Germinal center (tissue), 1 donor: ENCODE data around the gene TP53I13.

Experiments
- DNase-seq: peaks from one replicate; pipeline ENCODE4 v3.0.0; 2012; ENCODE audit warnings: mixed read lengths, low spot score

TP53I13 gene

DNA sequence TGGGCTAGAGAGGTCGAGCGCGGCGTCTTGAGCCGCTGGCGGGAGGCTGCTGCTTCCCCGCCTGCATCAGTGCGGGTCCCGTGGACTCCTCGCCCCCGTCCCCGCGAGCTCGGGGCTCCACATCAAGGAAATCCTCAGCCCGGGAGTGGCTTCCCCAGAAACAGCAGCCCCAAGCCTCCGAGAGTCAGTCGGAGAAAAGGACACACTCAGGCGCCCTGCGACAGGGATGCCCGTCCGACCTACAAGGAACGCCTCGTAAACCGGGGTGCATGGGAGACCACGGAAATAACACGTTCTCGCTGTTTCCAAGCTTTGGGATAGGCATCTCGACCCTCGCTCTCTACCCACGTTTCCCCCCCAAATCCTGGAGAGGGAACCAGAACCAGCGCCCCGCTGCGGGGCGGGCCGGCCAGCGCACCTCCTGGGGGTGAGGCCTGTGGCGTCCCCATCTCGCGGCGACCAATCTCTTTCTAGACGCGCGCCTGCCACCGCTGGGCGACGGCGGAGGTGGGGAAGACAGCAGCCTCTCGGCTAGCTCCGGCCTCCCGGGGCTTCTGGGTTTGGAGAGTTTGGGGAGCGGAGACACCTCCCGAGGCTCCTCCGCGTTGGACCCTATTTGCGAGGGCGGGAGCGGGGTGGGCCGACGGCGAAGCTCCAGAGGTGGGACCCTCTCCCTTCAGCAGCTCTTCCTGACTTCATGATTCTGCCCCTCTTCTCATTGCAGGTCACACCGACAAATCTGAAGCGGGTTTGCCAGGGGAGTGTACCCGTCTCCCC is 759 bp upstream of the TP53I13 start:
- DNase-seq, result peak; percentile 87

DNA sequence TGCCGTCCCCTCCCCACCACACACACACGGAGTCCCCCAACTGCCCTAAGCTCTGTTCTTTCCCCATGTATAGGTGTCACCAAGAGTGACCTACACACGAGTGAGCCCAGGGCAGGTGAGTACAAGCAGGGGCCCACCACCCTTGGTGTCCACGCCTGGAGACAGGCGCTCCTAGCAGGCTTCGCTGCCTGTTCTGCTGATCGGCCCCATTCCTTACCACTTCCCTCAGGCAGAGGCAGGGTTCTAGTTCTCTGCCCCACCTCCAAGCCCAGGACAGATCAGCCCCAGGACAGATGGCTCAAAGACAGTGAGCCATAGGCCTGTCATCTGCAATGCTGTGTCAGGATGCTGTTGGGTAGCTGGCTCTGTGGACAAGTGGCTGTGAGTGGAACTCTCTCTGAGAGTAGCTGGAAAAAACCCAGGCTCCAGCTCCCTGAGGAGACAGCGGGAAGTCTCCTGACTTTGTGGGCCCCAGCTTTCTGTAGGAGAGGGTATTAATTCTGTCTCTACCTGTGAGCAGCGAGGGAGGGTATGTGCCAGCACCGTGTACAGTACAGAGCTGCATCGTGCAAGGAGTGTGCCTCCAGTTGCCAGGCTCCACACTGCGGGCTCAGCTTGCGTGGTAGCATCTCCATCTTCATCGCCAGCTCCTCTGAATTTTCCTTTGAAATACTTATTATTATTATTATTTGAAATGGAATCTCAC is 897 bp downstream of the TP53I13 start:
- no peak for DNase-seq

DNA sequence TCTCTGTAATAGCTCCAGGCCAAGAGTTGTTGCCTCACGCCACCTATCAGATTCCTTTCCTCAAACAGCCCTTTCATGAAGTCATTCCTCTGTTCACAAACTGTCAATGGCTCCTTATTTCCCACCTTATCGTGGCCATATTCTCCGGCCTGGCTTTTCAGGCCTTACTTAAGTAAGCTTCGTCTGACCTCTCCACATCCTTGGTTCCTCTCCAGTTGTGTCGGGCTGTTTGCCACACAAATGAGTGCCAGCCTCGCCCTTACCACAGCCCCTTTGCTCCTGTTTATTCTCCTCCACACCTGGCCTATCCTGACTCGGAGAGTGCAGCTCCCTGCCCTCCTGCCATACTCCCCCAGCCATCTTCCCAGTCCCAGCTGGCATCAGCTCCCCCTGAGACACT is 2.0 kb downstream of the TP53I13 start:
- no peak for DNase-seq

DNA sequence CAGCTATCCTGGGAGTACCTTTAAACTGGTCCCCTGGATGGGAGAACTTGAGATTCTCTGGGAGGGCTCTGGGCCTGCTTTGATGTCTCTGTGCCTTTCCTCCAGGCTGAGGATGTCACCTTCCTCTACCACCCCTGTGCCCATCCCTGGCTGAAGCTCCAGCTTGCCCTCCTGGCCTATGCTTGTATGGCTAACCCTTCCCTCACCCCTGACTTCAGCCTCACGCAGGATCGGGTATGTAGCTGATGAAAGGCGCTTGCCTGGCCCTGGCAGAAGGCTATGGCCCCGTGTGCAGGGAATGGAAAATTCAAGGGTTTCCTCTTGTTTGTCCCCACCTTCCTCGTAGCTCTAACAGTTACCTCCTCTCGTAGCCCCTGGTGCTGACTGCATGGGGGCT is 3.0 kb downstream of the TP53I13 start:
- no peak for DNase-seq

DNA sequence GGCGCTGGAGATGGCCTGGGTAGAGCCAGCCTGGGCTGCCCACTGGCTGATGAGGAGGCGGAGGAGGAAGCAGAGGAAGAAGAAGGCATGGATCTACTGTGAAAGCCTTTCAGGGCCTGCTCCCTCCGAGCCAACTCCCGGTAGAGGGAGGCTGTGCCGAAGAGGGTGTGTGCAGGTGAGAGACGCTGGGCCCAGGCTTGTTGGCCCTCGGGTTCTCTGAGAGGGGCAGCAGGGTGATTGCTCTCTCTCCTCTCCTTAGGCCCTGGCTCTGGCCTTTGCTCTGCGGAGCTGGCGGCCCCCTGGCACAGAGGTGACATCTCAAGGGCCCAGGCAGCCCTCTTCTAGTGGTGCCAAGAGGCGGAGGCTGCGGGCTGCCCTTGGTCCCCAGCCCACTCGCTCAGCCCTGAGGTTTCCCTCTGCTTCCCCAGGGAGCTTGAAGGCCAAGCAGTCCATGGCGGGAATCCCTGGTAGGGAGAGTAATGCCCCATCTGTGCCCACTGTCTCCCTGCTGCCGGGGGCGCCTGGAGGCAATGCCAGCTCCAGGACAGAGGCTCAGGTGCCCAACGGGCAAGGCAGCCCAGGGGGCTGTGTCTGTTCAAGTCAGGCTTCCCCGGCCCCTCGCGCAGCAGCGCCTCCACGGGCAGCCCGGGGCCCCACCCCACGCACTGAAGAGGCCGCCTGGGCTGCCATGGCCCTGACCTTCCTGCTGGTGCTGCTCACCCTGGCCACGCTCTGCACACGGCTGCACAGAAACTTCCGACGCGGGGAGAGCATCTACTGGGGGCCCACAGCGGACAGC is 3.6 kb downstream of the TP53I13 start:
- DNase-seq, result no peak

DNA sequence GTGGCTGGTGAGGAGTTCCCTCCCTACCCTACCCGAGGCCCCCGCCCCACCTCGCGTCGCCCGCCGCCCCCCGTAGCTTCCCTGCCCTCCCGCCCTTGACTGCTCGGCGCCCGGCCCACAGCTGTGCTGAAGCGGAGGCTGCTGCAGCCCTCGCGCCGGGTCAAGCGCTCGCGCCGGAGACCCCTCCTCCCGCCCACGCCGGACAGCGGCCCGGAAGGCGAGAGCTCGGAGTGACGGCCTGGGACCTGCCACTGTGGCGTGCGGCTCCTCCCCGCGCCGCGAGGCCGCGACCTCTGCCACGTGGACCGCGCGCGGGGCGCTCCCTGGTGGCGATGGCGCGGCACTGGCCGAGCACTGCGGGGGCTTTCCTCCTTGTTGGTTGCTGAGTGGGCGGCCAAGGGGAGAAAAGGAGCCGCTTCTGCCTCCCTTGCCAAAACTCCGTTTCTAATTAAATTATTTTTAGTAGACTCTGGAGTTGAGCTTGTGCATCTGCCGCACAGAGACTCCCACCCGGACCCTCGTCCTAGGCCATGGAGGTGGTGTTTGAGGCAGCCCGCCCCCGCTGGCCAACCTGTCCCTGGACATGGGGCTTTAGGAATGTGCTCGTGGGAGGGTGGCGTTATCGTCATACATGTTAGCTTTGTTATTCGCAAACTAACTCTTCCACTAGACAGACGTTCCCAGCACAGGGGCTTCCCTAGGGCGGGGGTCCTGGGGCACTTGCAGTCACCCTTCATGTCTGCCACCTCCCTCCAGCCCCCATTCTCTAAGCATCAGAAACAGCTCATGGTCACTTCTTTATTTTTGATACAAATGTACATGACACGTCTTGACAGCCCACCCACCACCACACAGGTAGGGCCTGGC is 4.4 kb downstream of the TP53I13 start:
- peak; percentile 65 for DNase-seq

DNA sequence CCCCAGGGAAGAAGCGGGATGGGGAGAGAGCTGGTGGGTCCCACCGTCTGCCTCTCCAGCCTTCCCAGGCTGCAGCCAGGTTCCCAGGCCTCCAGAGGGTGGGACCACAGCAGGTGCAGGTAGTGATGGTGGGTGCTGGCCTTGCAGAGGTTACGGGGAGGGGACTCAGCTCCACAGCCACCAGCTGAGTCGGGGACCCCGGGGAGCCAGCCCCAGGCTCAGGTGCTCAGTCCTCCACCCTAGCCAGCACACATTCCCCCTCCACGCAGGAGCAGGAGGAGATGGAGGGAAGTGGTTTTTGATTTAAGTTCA is 5.0 kb downstream of the TP53I13 start:
- DNase-seq, result no peak

DNA sequence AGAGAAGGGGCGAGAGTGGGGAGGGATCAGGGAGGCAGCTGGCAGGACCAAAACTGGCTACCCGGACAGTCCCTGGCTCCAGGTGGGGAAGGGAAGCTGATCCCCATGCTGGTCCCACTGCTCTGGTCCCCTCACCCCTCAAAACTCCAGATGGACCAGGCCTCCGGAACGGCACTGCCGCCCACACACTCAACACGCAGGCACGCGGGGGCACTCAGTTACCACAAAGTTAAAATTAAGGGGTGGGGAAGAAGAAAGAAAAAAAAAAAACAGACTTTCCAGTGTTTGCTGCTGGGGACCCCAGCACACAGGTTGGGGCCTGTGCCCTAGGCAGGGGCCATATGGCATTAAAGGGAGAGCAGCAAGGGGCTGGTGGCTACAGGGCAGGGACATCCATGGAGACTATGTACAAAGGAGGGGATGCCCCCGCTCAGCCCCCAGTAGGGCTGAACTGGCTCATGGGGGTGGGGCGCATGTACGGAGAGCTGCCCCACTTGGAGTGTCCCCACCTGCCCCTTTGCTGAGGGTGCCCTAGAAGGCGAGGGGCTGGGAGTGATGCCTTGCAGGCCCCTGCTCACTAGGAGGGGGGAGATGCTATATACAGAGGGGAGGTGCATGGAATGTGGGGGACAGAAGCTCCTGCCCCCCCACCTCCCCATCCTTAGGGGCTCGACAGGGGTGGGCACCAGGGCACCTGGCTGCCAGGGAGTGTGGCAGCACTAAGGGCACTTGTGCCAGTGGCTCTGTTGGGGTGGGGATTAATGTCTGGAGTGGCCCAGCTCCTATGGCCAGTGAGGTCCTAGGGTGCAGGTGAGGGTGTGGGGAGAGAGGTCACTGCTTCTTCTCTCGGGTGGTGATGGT is 5.6 kb downstream of the TP53I13 start:
- no peak for DNase-seq

DNA sequence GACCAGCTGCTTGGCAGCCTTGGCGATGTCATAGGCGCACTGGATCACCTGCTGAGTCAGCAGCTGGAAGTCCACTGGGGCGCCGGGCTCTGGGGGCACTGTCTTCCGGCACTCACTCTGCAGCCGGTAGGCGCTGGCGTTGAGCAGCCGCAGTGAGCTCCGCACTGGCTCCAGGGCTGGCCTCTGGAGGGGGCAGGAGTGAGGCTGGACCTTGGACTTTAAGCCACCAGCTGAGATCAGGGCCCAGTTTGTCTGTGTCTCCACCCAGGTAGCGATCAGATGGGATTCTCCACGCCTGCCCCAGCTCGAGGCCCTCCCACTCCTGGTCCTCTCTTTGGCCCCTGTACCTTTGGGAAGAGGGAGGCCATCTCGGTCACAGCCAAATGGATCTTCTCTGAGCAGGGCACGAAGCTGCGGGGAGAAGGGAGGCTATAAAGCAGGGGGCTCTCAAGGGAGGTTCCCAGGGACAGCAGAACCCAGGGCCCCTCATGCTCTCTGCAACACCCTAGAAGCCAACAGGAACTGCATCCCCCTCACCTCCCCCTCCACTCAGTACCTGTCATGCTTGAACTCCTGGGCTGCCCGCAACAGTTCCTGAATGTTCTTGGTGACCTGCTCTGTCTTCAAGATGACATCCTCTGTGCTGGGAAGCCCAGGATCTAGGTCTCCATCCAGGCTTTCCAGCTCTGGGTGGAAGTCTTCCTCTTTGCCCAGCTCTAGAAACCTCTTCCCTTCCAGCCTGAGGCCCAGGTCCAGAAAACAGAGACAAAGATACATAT is 6.4 kb downstream of the TP53I13 start:
- DNase-seq, result no peak

DNA sequence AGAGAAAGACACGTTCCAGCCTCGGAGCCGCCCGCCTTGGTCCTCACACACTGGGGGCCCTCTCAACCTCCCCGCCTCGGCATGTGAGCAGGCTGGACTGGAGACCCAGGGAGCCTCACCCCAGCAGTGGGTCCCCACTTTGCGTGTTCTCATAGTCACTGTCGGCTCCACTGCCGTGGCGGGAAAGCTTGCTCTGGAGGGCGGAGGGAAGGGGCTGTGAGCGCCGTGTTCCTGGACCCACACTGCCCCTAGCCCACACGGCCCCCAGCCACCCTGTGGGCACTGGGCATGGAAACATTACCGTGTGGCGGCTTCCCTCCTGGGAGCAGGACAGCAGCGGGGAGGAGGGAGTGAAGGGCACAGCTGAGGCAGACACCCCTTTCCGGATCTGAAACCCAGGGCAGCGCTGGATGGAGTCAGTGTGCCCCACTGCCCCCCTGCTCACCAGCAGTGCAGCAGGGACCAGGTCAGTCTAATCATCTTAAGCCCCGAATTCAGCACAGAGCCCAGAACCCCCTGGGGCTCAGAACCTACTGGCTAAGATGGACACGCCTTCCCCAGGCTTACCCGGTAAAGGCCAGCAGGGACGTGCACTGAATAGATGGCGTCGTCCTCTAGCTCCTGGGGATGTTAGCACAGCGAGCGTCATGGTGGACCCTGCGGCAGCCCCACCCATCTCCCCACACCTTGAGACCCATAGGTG is 7.2 kb downstream of the TP53I13 start:
- no peak for DNase-seq

DNA sequence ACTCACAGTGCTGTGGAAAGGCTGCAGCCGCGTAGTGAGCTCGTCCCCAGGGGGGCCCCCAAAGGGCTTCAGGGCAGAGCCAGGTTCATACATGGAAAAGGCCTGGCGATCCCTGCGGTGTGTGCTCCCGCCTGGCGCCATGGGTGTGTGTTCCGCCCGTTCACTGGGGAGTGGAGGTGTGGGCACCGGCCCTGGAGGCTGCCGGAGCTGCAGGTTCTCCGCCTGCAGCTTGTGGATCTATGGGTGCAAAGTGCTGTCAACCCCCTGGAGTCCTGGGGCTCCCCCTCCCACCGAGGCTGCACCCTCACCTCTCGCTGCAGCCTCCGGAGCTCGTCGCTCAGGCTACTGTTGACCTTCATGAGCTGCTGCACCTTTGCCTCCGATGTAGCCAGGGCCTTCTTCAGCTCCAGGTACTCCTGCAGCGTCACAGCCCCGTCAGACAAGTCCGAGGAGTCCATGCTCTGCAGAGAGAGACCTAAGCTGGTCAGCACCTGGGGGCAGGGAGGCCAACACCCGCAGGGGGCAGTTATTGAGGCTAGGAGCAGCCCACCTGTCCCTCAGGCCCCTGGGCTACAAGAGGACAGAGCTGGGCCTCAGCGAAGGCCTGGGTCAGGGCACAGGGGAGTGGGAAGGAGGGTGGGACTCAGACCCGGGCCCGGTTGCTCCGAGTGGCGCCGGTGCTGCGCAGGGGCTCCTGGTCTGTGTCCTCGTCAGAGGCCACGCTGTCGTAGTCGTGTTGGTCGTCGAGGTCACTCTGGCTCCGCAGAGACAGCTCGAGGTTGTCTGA is 7.9 kb downstream of the TP53I13 start:
- no peak for DNase-seq

DNA sequence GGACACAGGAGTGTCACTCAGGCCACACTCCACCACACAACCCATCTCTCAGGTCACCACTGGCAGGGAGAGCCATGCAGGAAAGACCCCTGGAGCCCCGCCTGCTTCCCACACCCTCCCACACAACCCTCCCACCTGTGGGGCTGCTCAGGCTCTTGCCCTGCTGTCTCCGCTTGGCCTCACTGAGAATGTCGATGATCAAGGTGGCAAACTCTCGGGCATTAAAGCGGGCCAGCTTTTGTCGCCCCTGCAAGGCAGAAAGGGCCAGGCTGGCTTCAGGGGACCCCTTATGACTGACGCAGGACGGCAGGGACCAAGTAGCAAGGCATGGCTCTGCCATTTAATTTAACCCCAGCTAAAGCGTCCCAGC is 8.5 kb downstream of the TP53I13 start:
- no peak for DNase-seq

DNA sequence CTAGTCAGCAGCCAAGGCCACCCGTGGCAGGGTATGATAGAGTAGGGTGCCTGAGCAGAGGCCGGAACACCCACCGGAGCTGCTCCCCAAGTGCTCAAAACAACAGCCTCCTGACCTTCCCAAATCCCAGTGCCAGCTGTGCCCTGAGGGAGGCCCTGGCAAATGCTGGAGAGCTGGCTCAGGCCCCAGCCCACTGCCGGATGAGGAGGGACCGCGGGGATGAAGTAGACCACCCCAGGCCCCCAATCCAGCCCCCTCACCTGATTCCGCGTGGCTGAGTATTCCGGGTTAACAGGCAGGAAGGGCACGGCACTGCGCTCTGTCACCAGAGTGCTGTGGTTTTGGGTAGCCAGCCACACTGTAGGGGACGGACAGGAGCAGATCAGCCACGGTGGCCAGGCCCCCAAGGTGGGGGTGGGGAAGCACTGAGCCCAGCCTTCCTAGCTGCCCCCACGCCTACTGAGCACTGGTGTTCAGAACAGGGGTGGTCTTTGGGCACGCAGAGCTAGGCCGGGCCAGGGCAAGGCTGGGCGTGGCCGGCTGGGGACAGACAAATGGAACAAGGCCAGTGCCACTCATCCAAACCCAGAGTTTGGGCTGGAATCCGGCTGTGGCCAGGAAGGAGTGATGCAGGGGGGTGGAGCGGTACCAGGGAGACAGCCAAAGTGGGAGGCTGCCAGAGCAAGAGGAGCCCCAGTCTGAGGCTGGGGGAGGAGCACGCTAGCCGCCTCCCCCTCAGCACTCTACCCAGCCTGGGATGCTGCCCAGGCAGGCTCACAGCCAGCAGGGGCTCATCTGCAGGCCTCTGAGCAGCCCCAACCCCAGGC is 9.1 kb downstream of the TP53I13 start:
- DNase-seq, result no peak

DNA sequence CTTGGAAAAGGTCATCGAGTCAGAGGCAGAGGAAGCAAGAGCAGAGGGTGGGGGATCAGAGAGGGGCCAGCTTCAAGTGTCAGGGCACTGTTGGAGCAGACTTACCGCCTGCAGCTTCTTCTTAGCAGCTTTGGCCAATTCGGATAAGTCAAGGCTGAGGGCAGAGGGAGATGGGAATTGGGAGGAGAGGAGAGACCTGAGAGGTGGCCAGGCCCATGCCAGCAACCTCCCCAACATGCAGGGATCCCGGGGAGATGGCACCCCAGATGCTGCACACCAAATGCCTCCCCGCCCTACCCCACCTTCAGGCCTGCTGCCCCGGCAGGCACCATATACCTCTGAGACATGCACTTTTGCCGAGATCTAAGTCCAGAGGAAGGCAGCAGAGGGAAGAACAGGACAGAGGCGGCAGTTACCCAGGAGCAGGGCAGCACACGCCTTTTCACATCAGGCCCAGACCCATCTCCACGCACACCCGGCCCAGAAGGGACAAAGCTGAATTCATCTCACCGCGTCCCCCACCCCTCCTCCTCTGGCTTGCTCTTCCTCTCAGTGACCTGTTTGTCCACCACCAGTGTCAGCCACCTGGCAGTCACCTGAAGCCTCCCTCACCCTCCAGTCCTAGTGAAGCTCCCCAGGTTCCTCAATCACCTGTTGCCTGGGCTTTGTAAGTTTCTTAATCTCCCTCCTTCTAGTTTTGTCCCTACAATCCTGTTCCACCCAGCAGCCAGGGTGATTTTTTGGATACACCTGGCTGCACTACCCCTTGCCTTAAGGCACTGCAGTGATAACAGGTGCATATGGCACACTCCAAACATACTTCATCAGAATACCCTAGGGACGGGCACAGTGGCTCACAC is 10.4 kb downstream of the TP53I13 start:
- DNase-seq, result no peak

DNA sequence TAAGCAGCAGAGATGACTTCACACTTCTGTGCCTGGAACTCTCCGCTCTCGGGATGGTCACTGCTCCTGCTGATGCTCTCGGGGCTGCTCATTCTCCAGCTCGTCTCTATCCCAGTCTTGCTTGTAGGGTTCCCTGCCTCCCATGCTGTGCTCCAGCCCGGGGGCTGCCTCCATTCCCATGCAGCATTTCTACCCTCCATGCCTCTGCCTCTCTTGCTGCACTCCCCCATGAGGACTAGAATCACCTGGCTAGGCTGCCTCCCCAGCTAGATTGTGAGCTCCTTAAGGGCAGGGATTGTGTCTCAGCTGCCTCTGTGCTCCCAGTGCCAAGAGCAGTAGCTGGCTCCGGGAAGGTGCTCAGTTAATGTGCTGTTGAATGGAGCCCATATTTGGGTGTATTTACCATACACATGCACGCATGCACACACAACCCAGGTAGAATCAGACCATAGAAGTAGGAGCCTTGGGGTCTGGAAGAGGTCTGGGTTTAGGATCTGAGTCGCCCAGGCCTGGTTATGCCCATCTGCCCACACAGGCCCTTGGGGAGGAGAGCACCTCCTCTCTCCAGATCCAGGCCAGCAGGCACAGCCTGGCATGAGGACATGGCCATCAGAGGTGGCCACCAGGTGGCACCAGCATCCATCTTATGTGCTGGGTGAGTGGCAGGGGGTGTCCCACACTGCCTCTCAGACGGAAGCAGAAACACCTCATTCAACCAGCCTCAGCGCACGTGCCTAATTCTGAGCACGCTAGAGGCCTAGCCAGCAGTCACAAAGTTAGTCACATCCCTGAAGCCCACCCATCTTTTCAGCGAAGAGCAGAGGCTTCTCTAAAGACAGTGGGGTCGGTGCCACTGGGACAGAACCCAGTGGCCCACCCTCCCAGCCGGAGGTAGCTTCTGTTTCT is 11.6 kb downstream of the TP53I13 start:
- peak; percentile 90 for DNase-seq
